Left ventricle myocardium inferior (tissue), 1 donor: Measurements from ENCODE around the gene RUNX3. TPM values are rescaled to one million over a fixed set of nuclear protein-coding genes. Genes with fewer than 3 reads are reported as not detected.

Experiments
- DNase-seq: peaks from one replicate; pipeline ENCODE4 v3.0.0-alpha.2; 2020
- H3K27ac ChIP-seq: fragments of 200-600 bp; replicated peaks from 2 replicates; pipeline ENCODE4 v1.8.0; 2021
- H3K27me3 ChIP-seq: fragments of 200-600 bp; 2 replicates; pipeline ENCODE4 v1.8.0; 2021; ENCODE audit warnings: low read depth
- H3K36me3 ChIP-seq: fragments of 200-600 bp; 2 replicates; pipeline ENCODE4 v1.8.0; 2021
- H3K4me1 ChIP-seq: fragments of 200-600 bp; 2 replicates; pipeline ENCODE4 v1.8.0; 2021
- H3K4me3 ChIP-seq: fragments of 200-600 bp; 2 replicates; pipeline ENCODE4 v1.8.0; 2021; ENCODE audit warnings: mild to moderate bottlenecking, moderate library complexity
- H3K9me3 ChIP-seq: fragments of 200-600 bp; replicated peaks from 2 replicates; pipeline ENCODE4 v1.8.0; 2021
- intact Hi-C: fragments of 100-400 bp; cut with micrococcal nuclease; formaldehyde crosslinking; loops from one replicate; pipeline ENCODE4 v1.11.0; 2022
- total RNA-seq: library from RNA; stranded (reverse); fragmentation: NEBNext Ultra II Directional; extraction: Animal tissue kit (Norgen Biotek cat#: 25700); gene quantifications from one replicate; pipeline ENCODE4 v1.2.1, GENCODE V29; 2021
- TF ChIP-seq, protein P1 (sequence below): fragments of 200-600 bp; IDR thresholded peaks from 2 replicates; pipeline ENCODE4 v1.8.0; 2021; ENCODE audit warnings: antibody characterized with exemption, mild to moderate bottlenecking, borderline replicate concordance
- donor health status: DM: no; HTN: yes; CAD: no; lungs with severe emphysema.

Gene RUNX3
- total RNA-seq, 1 donor from 2014 or later, result 0.52 TPM

GRCh38 chr1:24862775-24863483 lies 67.1 kb downstream of the RUNX3 start:
- DNase-seq, result no peak
- Histone ChIP-seq H3K36me3 (no peaks in the 10 kb centered on the region), H3K4me3 (no peak overlapping the region), H3K4me1 (no peaks in the 10 kb centered on the region), H3K27ac (no peak overlapping the region), H3K9me3 (no peaks in the 10 kb centered on the region), H3K27me3 (peaks cover 98% of the 10 kb centered on the region)
- TF ChIP-seq, protein P1, sequence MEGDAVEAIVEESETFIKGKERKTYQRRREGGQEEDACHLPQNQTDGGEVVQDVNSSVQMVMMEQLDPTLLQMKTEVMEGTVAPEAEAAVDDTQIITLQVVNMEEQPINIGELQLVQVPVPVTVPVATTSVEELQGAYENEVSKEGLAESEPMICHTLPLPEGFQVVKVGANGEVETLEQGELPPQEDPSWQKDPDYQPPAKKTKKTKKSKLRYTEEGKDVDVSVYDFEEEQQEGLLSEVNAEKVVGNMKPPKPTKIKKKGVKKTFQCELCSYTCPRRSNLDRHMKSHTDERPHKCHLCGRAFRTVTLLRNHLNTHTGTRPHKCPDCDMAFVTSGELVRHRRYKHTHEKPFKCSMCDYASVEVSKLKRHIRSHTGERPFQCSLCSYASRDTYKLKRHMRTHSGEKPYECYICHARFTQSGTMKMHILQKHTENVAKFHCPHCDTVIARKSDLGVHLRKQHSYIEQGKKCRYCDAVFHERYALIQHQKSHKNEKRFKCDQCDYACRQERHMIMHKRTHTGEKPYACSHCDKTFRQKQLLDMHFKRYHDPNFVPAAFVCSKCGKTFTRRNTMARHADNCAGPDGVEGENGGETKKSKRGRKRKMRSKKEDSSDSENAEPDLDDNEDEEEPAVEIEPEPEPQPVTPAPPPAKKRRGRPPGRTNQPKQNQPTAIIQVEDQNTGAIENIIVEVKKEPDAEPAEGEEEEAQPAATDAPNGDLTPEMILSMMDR, result no peak
- intact Hi-C loops, result no loop called here

GRCh38 chr1:24861821-24862727 lies 68.0 kb downstream of the RUNX3 start:
- DNase-seq, result no peak
- Histone ChIP-seq H3K4me3 (no peak overlapping the region), H3K27me3 (peaks cover 98% of the 10 kb centered on the region), H3K4me1 (no peaks in the 10 kb centered on the region), H3K36me3 (no peaks in the 10 kb centered on the region), H3K9me3 (no peaks in the 10 kb centered on the region), H3K27ac (no peak overlapping the region)
- TF ChIP-seq, protein P1, result no peak
- intact Hi-C loops, result no loop called here

GRCh38 chr1:24860841-24861240 lies 69.2 kb downstream of the RUNX3 start:
- Histone ChIP-seq H3K4me3 (no peak overlapping the region), H3K36me3 (no peaks in the 10 kb centered on the region), H3K27me3 (peaks cover 98% of the 10 kb centered on the region), H3K27ac (no peak overlapping the region), H3K9me3 (no peaks in the 10 kb centered on the region), H3K4me1 (no peaks in the 10 kb centered on the region)
- intact Hi-C loops, result no loop called here
- no peak for DNase-seq
- TF ChIP-seq, protein P1, result no peak

GRCh38 chr1:24859063-24860010 lies 70.7 kb downstream of the RUNX3 start:
- no peak overlapping the region for H3K27ac ChIP-seq
- peaks cover 83% of the 10 kb centered on the region for H3K27me3 ChIP-seq
- intact Hi-C loops, result no loop called here
- H3K36me3 ChIP-seq, result no peaks in the 10 kb centered on the region
- no peaks in the 10 kb centered on the region for H3K4me1 ChIP-seq
- no peak for DNase-seq
- TF ChIP-seq, protein P1, result no peak
- H3K9me3 ChIP-seq, result no peaks in the 10 kb centered on the region
- no peak overlapping the region for H3K4me3 ChIP-seq

GRCh38 chr1:24858277-24858676 lies 71.8 kb downstream of the RUNX3 start:
- intact Hi-C loops, result no loop called here
- Histone ChIP-seq H3K4me1 (no peaks in the 10 kb centered on the region), H3K36me3 (no peaks in the 10 kb centered on the region), H3K9me3 (no peaks in the 10 kb centered on the region), H3K27ac (no peak overlapping the region), H3K4me3 (no peak overlapping the region), H3K27me3 (peaks cover 72% of the 10 kb centered on the region)
- TF ChIP-seq, protein P1, result no peak
- no peak for DNase-seq
